Psoas muscle (tissue), 8 donors: ENCODE results near the gene FKBP8. TPM values are rescaled to one million over a fixed set of nuclear protein-coding genes. Genes with fewer than 3 reads are reported as not detected.

Experiments
- ATAC-seq, 4 donors: fragments of 200-7000 bp; cut with Tn5 transposase; one replicate each; pipeline ENCODE4 v1.9.1; 2020; ENCODE audit warnings: moderate library complexity in 3 of 4, mild to moderate bottlenecking in 2 of 4
- DNase-seq, 2 donors: peaks; one replicate each; pipeline ENCODE4 v3.0.0-alpha.2; 2020
- H3K27ac ChIP-seq: fragments of 200-600 bp; one replicate; pipeline ENCODE4 v1.8.0; 2022
- H3K27me3 ChIP-seq, 3 donors: fragments of 200-600 bp in 1 of 3; one replicate each; pipeline versions ENCODE4 v1.6.1 to v1.8.0; 2013 to 2022; ENCODE audit warnings: low read length in 2 of 3, mild to moderate bottlenecking in 2 of 3, moderate library complexity in 1 of 3; ENCODE audit not compliant: insufficient read depth in 3 of 3
- H3K36me3 ChIP-seq, 2 donors: fragments of 200-600 bp in 1 of 2; one replicate each; pipeline versions ENCODE4 v1.6.1 to v1.8.0; 2013 to 2022; ENCODE audit warnings: low read depth in 1 of 2, mild to moderate bottlenecking in 1 of 2, moderate library complexity in 1 of 2; ENCODE audit not compliant: insufficient read depth in 1 of 2
- H3K4me1 ChIP-seq: fragments of 200-600 bp; one replicate; pipeline ENCODE4 v1.8.0; 2022
- H3K4me3 ChIP-seq: fragments of 200-600 bp; one replicate; pipeline ENCODE4 v1.8.0; 2022; ENCODE audit warnings: mild to moderate bottlenecking
- H3K9me3 ChIP-seq: fragments of 200-600 bp; one replicate; pipeline ENCODE4 v1.8.0; 2022
- CTCF ChIP-seq: fragments of 200-600 bp; IDR thresholded peaks from one replicate; pipeline ENCODE4 v1.8.0; 2022; ENCODE audit warnings: antibody characterized with exemption
- WGBS, 3 donors: extraction: QIAGEN DNeasy Blood & Tissue Kit; methylation state at CpG; one replicate each; pipeline versions ENCODE4 v1.1.6 to v1.1.7; 2013; 5-methylcytosine and 5-hydroxymethylcytosine counted together
- intact Hi-C, 2 donors: fragments of 100-400 bp; cut with DNase I; formaldehyde crosslinking; loops; one replicate each; pipeline versions ENCODE4 v1.11.0 to v1.14.2; 2022
- polyA plus RNA-seq, 3 donors: library from polyadenylated mRNA; stranded (reverse); fragments of 200-250 nt; gene quantifications; one replicate each; pipeline ENCODE4 v1.2.3, GENCODE V29; 2013
- total RNA-seq, 4 donors: library from RNA; stranded (reverse); fragmentation: NEBNext Ultra II Directional in 2 of 4; extraction: Animal tissue kit (Norgen Biotek cat#: 25700) in 2 of 4; gene quantifications; one replicate each; pipeline versions ENCODE4 v1.2.1 to v1.2.4, GENCODE V29; 2021 to 2023
- donor health status: healthy with polysubstance abuse.
- donor health status: DM: no; HTN: no; CAD: no; lungs with moderate emphysema.
- donor health status: Bipolar disorder and iron deficiency.
- donor health status: healthy.
- donor health status: DM: yes; HTN: yes; CAD: no.
- donor health status: DM: no; HTN: no; CAD: no.
- donor health status: DM: no; HTN: no; CAD: no.
- donor health status: DM: yes; HTN: yes; CAD: no.

The FKBP8 gene
- total and polyA plus RNA-seq, 7 donors = 92.8 to 143 (median 130) TPM

- TF ChIP-seq CTCF = no peak
- no peak for DNase-seq
- peak in 1 of 4 donors; percentile 0 for ATAC-seq
- Histone ChIP-seq H3K27me3 (no peaks in the 10 kb centered on the region), H3K27ac (peak overlapping the region; percentile 67), H3K9me3 (no peaks in the 10 kb centered on the region), H3K4me3 (no peak overlapping the region), H3K4me1 (peaks cover 88% of the 10 kb centered on the region), H3K36me3 (no peaks in the 10 kb centered on the region)
- WGBS, 3 donors = 74 to 85% (median 82%) methylated on average over 14 of the region's 14 CpGs
- intact Hi-C loops = no loop called here
Observed at GRCh38 chr19:18489627-18490184, 53.7 kb downstream of the FKBP8 start.

DNA sequence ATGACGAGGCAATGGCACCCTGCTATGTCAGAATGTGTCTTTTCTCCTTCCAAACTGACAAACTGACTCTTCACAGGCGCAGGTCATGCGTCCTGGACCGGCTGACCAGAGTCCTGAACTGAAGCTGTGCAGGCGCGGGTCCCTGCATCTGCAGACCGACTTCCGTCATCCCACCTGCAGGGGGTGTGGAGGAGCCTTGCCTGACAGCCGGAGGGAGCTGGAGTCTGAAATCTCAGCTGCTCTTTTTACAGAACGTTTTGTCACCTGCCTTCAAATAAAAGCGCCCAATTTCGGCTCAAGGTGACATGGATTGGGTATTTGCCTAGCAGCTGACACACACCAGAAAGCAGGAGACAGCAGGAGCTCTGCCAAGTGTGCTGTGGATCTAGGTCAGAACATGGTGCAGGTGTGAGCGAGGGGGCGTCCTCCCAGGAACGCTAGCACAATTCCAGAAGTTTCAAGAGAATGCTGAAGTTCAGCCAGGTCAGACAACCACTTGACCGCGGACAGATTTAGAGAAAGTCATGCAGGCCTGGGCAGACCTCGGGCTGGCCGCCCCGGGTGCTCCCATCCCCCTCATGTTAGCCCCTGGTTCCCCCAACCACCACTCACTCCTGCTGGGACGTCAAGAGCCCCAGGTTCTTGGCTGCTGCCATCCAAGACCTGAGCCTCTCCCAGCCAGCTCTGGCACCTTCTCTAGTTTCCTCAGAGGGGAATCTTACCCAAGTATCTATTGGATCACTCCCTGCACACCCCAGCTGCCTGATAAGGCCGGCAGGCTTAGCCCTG, 54.3 kb downstream of the FKBP8 start:
- DNase-seq = peak in 1 of 2 donors; percentile 74
- Histone ChIP-seq H3K4me3 (no peak overlapping the region), H3K9me3 (no peaks in the 10 kb centered on the region), H3K36me3 (no peaks in the 10 kb centered on the region), H3K4me1 (peaks cover 88% of the 10 kb centered on the region), H3K27me3 (no peaks in the 10 kb centered on the region), H3K27ac (peak overlapping the region; percentile 67)
- intact Hi-C loops = no loop called here
- peak; percentile 33 for TF ChIP-seq CTCF
- 23 to 42% (median 32%) methylated on average over 22 of the region's 22 CpGs for WGBS, 3 donors
- peak; percentile 49 to 63 (median 53) for ATAC-seq

DNA sequence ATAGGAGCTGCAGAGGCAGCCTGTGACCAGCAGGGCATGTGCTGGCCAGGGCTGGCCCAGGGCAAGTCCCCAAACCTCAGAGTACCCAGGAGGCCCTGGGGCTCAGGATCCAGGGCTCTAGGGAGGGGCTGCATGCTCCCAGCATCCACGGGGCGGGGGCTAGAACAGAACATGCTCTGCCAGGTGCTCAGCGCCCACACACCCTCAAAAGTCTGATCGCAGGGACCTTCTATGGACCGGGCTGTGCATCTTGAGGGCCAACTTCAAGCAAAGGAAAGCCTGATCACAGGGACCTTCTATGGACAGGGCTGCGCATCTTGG, 55.0 kb downstream of the FKBP8 start:
- no peaks in the 10 kb centered on the region for H3K27me3 ChIP-seq
- no peak overlapping the region for H3K4me3 ChIP-seq
- no peaks in the 10 kb centered on the region for H3K9me3 ChIP-seq
- DNase-seq (peak in 1 of 2 donors; percentile 69), ATAC-seq (peak; percentile 72 to 78 (median 74))
- intact Hi-C loops = no loop called here
- peak overlapping the region; percentile 67 for H3K27ac ChIP-seq
- H3K4me1 ChIP-seq = peaks cover 88% of the 10 kb centered on the region
- 73 to 88% (median 84%) methylated on average over 6 of the region's 6 CpGs for WGBS, 3 donors
- peak; percentile 40 for TF ChIP-seq CTCF
- H3K36me3 ChIP-seq = no peaks in the 10 kb centered on the region

GRCh38 chr19:18487576-18488402, 55.6 kb downstream of the FKBP8 start:
- ATAC-seq (peak in 1 of 4 donors; percentile 13), DNase-seq (no peak)
- Histone ChIP-seq H3K27me3 (no peaks in the 10 kb centered on the region), H3K27ac (peak overlapping the region; percentile 67), H3K9me3 (no peaks in the 10 kb centered on the region), H3K4me3 (no peak overlapping the region), H3K36me3 (no peaks in the 10 kb centered on the region), H3K4me1 (peaks cover 88% of the 10 kb centered on the region)
- 56 to 80% (median 56%) methylated on average over 17 of the region's 17 CpGs for WGBS, 3 donors
- TF ChIP-seq CTCF = no peak
- intact Hi-C loops = no loop called here
